HUES6 (cell line): ENCODE results near the gene EEIG1.

Experiments used
- H3K27ac ChIP-seq: 2 replicates; pipeline ENCODE4 v1.7.0; 2013; ENCODE audit warnings: low read depth, mild to moderate bottlenecking, low read length, inconsistent platforms
- H3K27me3 ChIP-seq: 2 replicates; pipeline ENCODE4 v1.6.1; 2013; ENCODE audit warnings: low read length; ENCODE audit not compliant: control insufficient read depth, insufficient read depth
- H3K36me3 ChIP-seq: 2 replicates; pipeline ENCODE4 v1.6.1; 2013; ENCODE audit warnings: low read length; ENCODE audit not compliant: control insufficient read depth, insufficient read depth
- H3K4me1 ChIP-seq: 2 replicates; pipeline ENCODE4 v1.6.1; 2013; ENCODE audit warnings: low read length; ENCODE audit not compliant: control insufficient read depth, insufficient read depth
- H3K4me3 ChIP-seq: 2 replicates; pipeline ENCODE4 v1.5.1; 2013; ENCODE audit warnings: low read depth, low read length
- H3K9ac ChIP-seq: one replicate; pipeline ENCODE4 v1.6.1; 2013; ENCODE audit warnings: mild to moderate bottlenecking, low read length
- H3K9me3 ChIP-seq: 2 replicates; pipeline ENCODE4 v1.6.1; 2013; ENCODE audit warnings: low read depth, low read length; ENCODE audit not compliant: control insufficient read depth, insufficient read depth

The EEIG1 gene

GRCh38 chr9:127974001-127974768, 6.6 kb downstream of the EEIG1 start:
- peaks cover 84% of the 10 kb centered on the region for H3K4me1 ChIP-seq

GRCh38 chr9:127973169-127974000, 7.4 kb downstream of the EEIG1 start:
- Histone ChIP-seq H3K4me1 (peaks cover 85% of the 10 kb centered on the region), H3K9me3 (no peaks in the 10 kb centered on the region)

More at GRCh38 chr9:127974001-127974768, 6.6 kb downstream of the EEIG1 start:
- no peaks in the 10 kb centered on the region for H3K36me3 ChIP-seq
- H3K27me3 ChIP-seq = no peaks in the 10 kb centered on the region
- H3K27ac ChIP-seq = no peak overlapping the region
- H3K9me3 ChIP-seq = no peaks in the 10 kb centered on the region
- H3K9ac ChIP-seq = no peak overlapping the region
- H3K4me3 ChIP-seq = no peak overlapping the region

GRCh38 chr9:127972236-127972871, 8.4 kb downstream of the EEIG1 start:
- no peaks in the 10 kb centered on the region for H3K9me3 ChIP-seq
- H3K27me3 ChIP-seq = no peaks in the 10 kb centered on the region
- H3K27ac ChIP-seq = no peak overlapping the region
- peak overlapping the region; percentile 6 for H3K9ac ChIP-seq
- no peak overlapping the region for H3K4me3 ChIP-seq
- H3K4me1 ChIP-seq = peaks cover 82% of the 10 kb centered on the region
- no peaks in the 10 kb centered on the region for H3K36me3 ChIP-seq

More at GRCh38 chr9:127973169-127974000, 7.4 kb downstream of the EEIG1 start:
- H3K27me3 ChIP-seq = no peaks in the 10 kb centered on the region
- no peaks in the 10 kb centered on the region for H3K36me3 ChIP-seq
- H3K27ac ChIP-seq = no peak overlapping the region
- no peak overlapping the region for H3K9ac ChIP-seq
- no peak overlapping the region for H3K4me3 ChIP-seq

- Histone ChIP-seq H3K27ac (no peak overlapping the region), H3K9me3 (no peaks in the 10 kb centered on the region), H3K36me3 (no peaks in the 10 kb centered on the region), H3K9ac (peak overlapping the region; percentile 1), H3K27me3 (no peaks in the 10 kb centered on the region), H3K4me3 (no peak overlapping the region), H3K4me1 (peaks cover 85% of the 10 kb centered on the region)
Measured at GRCh38 chr9:127971357-127972235, 9.2 kb downstream of the EEIG1 start.

GRCh38 chr9:127970401-127971313, 10.1 kb downstream of the EEIG1 start:
- Histone ChIP-seq H3K9me3 (no peaks in the 10 kb centered on the region), H3K36me3 (no peaks in the 10 kb centered on the region), H3K27ac (0 out of 2 replicates have a peak overlapping the region, but pooled peaks have one; percentile 16), H3K4me1 (peaks cover 87% of the 10 kb centered on the region), H3K27me3 (no peaks in the 10 kb centered on the region), H3K4me3 (no peak overlapping the region), H3K9ac (no peak overlapping the region)

- Histone ChIP-seq H3K4me3 (no peak overlapping the region), H3K9me3 (no peaks in the 10 kb centered on the region), H3K27me3 (no peaks in the 10 kb centered on the region), H3K9ac (no peak overlapping the region), H3K36me3 (no peaks in the 10 kb centered on the region), H3K27ac (no peak overlapping the region), H3K4me1 (peaks cover 79% of the 10 kb centered on the region)
Measured at GRCh38 chr9:127968700-127969383, 11.9 kb downstream of the EEIG1 start.

GRCh38 chr9:127968042-127968441, 12.7 kb downstream of the EEIG1 start:
- Histone ChIP-seq H3K4me3 (no peak overlapping the region), H3K9ac (no peak overlapping the region), H3K36me3 (no peaks in the 10 kb centered on the region), H3K27ac (no peak overlapping the region), H3K9me3 (no peaks in the 10 kb centered on the region), H3K4me1 (peaks cover 79% of the 10 kb centered on the region), H3K27me3 (no peaks in the 10 kb centered on the region)

- no peaks in the 10 kb centered on the region for H3K9me3 ChIP-seq
- H3K27me3 ChIP-seq = no peaks in the 10 kb centered on the region
- H3K4me1 ChIP-seq = peaks cover 75% of the 10 kb centered on the region
- H3K27ac ChIP-seq = no peak overlapping the region
- H3K9ac ChIP-seq = no peak overlapping the region
- H3K4me3 ChIP-seq = no peak overlapping the region
- no peaks in the 10 kb centered on the region for H3K36me3 ChIP-seq
Measured at GRCh38 chr9:127967151-127967809, 13.5 kb downstream of the EEIG1 start.
